IMR-90 (cell line): Measurements from ENCODE around the gene DGLUCY. TPM values are rescaled to one million over a fixed set of nuclear protein-coding genes. Genes with fewer than 3 reads are reported as not detected.

ENCODE experiments used
- ATAC-seq: fragments of 200-7000 bp; cut with Tn5 transposase; 2 replicates; pipeline ENCODE4 v1.9.1; 2020; ENCODE audit warnings: low read depth, mild to moderate bottlenecking, moderate library complexity
- BruUV-seq: library from RNA; stranded (reverse); fragments of 400-500 nt; replicated peaks from 2 replicates; lab custom pipeline; 2021; lab: Mats Ljungman, UMichigan
- CTCF ChIA-PET: fragments of 300-600 bp; formaldehyde crosslinking; extraction: SDS; loops from one replicate; lab custom pipeline; 2021; ENCODE audit warnings: antibody characterized with exemption; lab: Yijun Ruan, JAX
- POLR2A ChIA-PET: fragments of 300-600 bp; sonication (Branson Sonifier 250); formaldehyde crosslinking; loops from one replicate; lab custom pipeline; 2022; ENCODE audit warnings: antibody characterized with exemption; ENCODE audit not compliant: unreplicated experiment; lab: Charles Lee
- DNase-seq: peaks from one replicate; pipeline ENCODE4 v3.0.0; 2013
- H2AFZ ChIP-seq: replicated peaks from 2 replicates; pipeline ENCODE3; 2013; ENCODE audit warnings: low read length, mild to moderate bottlenecking; ENCODE audit not compliant: poor library complexity
- H2AK5ac ChIP-seq: 2 replicates; pipeline ENCODE4 v1.6.1; 2013; ENCODE audit warnings: low read depth, low read length, inconsistent platforms
- H2AK9ac ChIP-seq: replicated peaks from 2 replicates; pipeline ENCODE3; 2013; ENCODE audit warnings: mild to moderate bottlenecking, low read depth, low read length, moderate library complexity; ENCODE audit not compliant: poor library complexity
- H2BK120ac ChIP-seq: 2 replicates; pipeline ENCODE4 v1.6.1; 2013; ENCODE audit warnings: low read depth, low read length, inconsistent platforms
- H2BK15ac ChIP-seq: 3 replicates; pipeline ENCODE4 v1.6.1; 2013; ENCODE audit warnings: low read depth, low read length, inconsistent platforms
- H2BK20ac ChIP-seq: 2 replicates; pipeline ENCODE4 v1.6.1; 2013; ENCODE audit warnings: low read depth, mild to moderate bottlenecking, inconsistent platforms, low read length, moderate library complexity
- H2BK5ac ChIP-seq: 2 replicates; pipeline ENCODE4 v1.6.1; 2013; ENCODE audit warnings: mild to moderate bottlenecking, low read depth, low read length, inconsistent platforms; ENCODE audit not compliant: poor library complexity, severe bottlenecking
- H3K14ac ChIP-seq: replicated peaks from 2 replicates; pipeline ENCODE4 v1.6.1; 2013; ENCODE audit warnings: low read depth, low read length, inconsistent platforms
- H3K18ac ChIP-seq: 2 replicates; pipeline ENCODE4 v1.6.1; 2013; ENCODE audit warnings: low read depth, low read length, control low read depth
- H3K23ac ChIP-seq: 2 replicates; pipeline ENCODE4 v1.6.1; 2013; ENCODE audit warnings: low read depth, low read length, inconsistent platforms
- H3K27ac ChIP-seq: 2 replicates; pipeline ENCODE4 v1.5.1; 2013; ENCODE audit warnings: mild to moderate bottlenecking, control low read depth, low read length; ENCODE audit not compliant: insufficient read depth
- H3K27me3 ChIP-seq: 2 replicates; pipeline ENCODE4 v1.6.1; 2013; ENCODE audit warnings: low read length; ENCODE audit not compliant: control insufficient read depth, insufficient read depth
- H3K36me3 ChIP-seq: 2 replicates; pipeline ENCODE4 v1.6.1; 2013; ENCODE audit warnings: low read length, mixed read lengths; ENCODE audit not compliant: control insufficient read depth, insufficient read depth
- H3K4ac ChIP-seq: 2 replicates; pipeline ENCODE4 v1.6.1; 2013; ENCODE audit warnings: low read depth, low read length, inconsistent platforms
- H3K4me1 ChIP-seq: 2 replicates; pipeline ENCODE4 v1.6.1; 2013; ENCODE audit warnings: low read length, mixed read lengths; ENCODE audit not compliant: control insufficient read depth, insufficient read depth
- H3K4me2 ChIP-seq: 2 replicates; pipeline ENCODE4 v1.6.1; 2013; ENCODE audit warnings: low read depth, mild to moderate bottlenecking, control low read depth, low read length, moderate library complexity
- H3K4me3 ChIP-seq: 2 replicates; pipeline ENCODE4 v1.5.1; 2013; ENCODE audit warnings: low read depth, mild to moderate bottlenecking, control low read depth, low read length, moderate library complexity; ENCODE audit not compliant: insufficient read depth
- H3K56ac ChIP-seq: 2 replicates; pipeline ENCODE4 v1.6.1; 2013; ENCODE audit warnings: low read length, inconsistent platforms; ENCODE audit not compliant: insufficient read depth; ENCODE audit errors: extremely low read depth
- H3K79me1 ChIP-seq, 2 experiments: 2 replicates each; pipeline ENCODE4 v1.6.1; 2013; ENCODE audit warnings: low read length in 2 of 2, inconsistent platforms in 1 of 2, low read depth in 1 of 2
- H3K9ac ChIP-seq: 2 replicates; pipeline ENCODE4 v1.6.1; 2013; ENCODE audit warnings: low read depth, low read length, control low read depth
- H3K9me1 ChIP-seq: 2 replicates; pipeline ENCODE4 v1.6.1; 2013; ENCODE audit warnings: low read length, inconsistent platforms; ENCODE audit not compliant: insufficient read depth
- H3K9me3 ChIP-seq: 2 replicates; pipeline ENCODE4 v1.6.1; 2013; ENCODE audit warnings: low read length; ENCODE audit not compliant: control insufficient read depth, insufficient read depth
- H4K20me1 ChIP-seq: 2 replicates; pipeline ENCODE4 v1.6.1; 2013; ENCODE audit warnings: low read length, inconsistent platforms; ENCODE audit not compliant: insufficient read depth
- H4K5ac ChIP-seq: 2 replicates; pipeline ENCODE4 v1.6.1; 2013; ENCODE audit warnings: mild to moderate bottlenecking, low read depth, low read length, control low read depth
- H4K8ac ChIP-seq, 2 experiments: 2 replicates each; pipeline ENCODE4 v1.6.1; 2013; ENCODE audit warnings: low read depth in 2 of 2, low read length in 2 of 2, control low read depth in 1 of 2, inconsistent platforms in 1 of 2
- H4K91ac ChIP-seq: 2 replicates; pipeline ENCODE4 v1.6.1; 2013; ENCODE audit warnings: low read depth, low read length, inconsistent platforms; ENCODE audit not compliant: insufficient read depth
- BHLHE40 ChIP-seq: fragments of 150-350 bp; IDR thresholded peaks from 2 replicates; pipeline ENCODE4 v1.6.1; 2016; ENCODE audit warnings: mild to moderate bottlenecking, low read depth, low read length
- CEBPB ChIP-seq: IDR thresholded peaks from 2 replicates; pipeline ENCODE4 v1.6.1; 2012; ENCODE audit warnings: low read depth, low read length, improper control_type of control experiment
- CHD1 ChIP-seq: IDR thresholded peaks from 2 replicates; pipeline ENCODE4 v1.6.1; 2012; ENCODE audit warnings: low read depth, low read length, improper control_type of control experiment
- FOS ChIP-seq: fragments of 150-350 bp; IDR thresholded peaks from 2 replicates; pipeline ENCODE4 v1.6.1; 2016; ENCODE audit warnings: low read depth, low read length
- MAFK ChIP-seq: IDR thresholded peaks from 2 replicates; pipeline ENCODE4 v1.6.1; 2012; ENCODE audit warnings: low read depth, low read length, improper control_type of control experiment
- MAZ ChIP-seq: IDR thresholded peaks from 2 replicates; pipeline ENCODE4 v1.6.1; 2012; ENCODE audit warnings: low read depth, mild to moderate bottlenecking, low read length, improper control_type of control experiment, moderate library complexity, borderline replicate concordance
- MXI1 ChIP-seq: IDR thresholded peaks from 2 replicates; pipeline ENCODE4 v1.6.1; 2012; ENCODE audit warnings: low read depth, mild to moderate bottlenecking, low read length, moderate library complexity, borderline replicate concordance
- NFE2L2 ChIP-seq: fragments of 150-350 bp; IDR thresholded peaks from 2 replicates; pipeline ENCODE4 v1.6.1; 2016; ENCODE audit warnings: low read depth, mild to moderate bottlenecking, low read length
- POLR2A ChIP-seq: IDR thresholded peaks from 2 replicates; pipeline ENCODE4 v1.6.1; 2012; ENCODE audit warnings: mild to moderate bottlenecking, low read depth, low read length
- RAD21 ChIP-seq: IDR thresholded peaks from 2 replicates; pipeline ENCODE4 v1.6.1; 2012; ENCODE audit warnings: low read length, improper control_type of control experiment
- SMC3 ChIP-seq: fragments of 150-350 bp; IDR thresholded peaks from 2 replicates; pipeline ENCODE4 v1.6.1; 2016; ENCODE audit warnings: low read depth, mild to moderate bottlenecking, antibody characterized with exemption, low read length, moderate library complexity
- WGBS, 2 experiments: methylation state at CpG; one replicate each; pipeline versions ENCODE4 v1.1.5 to v1.1.7; 2013; ENCODE audit warnings: missing lambda C conversion rate in 2 of 2; ENCODE audit not compliant: insufficient read length in 1 of 2; ENCODE audit errors: extremely low coverage in 2 of 2; 5-methylcytosine and 5-hydroxymethylcytosine counted together
- dilution Hi-C: fragments of 300-500 bp; cut with HindIII; formaldehyde crosslinking; loops from one replicate; pipeline ENCODE4 v1.14.3; 2018; ENCODE audit warnings: low sequenced_read_pairs; ENCODE audit not compliant: unreplicated experiment
- in situ Hi-C: fragments of 300-500 bp; cut with MboI; formaldehyde crosslinking; loops from 3 replicates; pipeline ENCODE4 v1.14.3; 2019; ENCODE audit warnings: low sequenced_read_pairs, inconsistent platforms, mixed read lengths
- intact Hi-C: fragments of 100-400 bp; cut with micrococcal nuclease; formaldehyde crosslinking; loops from 2 replicates; pipeline ENCODE4 v1.10.0; 2022
- polyA plus RNA-seq, 3 experiments: library from polyadenylated mRNA; depleted of rRNA; stranded (reverse); fragments of >200 nt; gene quantifications; 2 replicates each; pipeline ENCODE4 v1.2.3, GENCODE V29; 2012; ENCODE audit warnings: low replicate concordance in 1 of 3
- total RNA-seq: library from RNA; depleted of rRNA; stranded (reverse); fragments of >200 nt; gene quantifications from 2 replicates; pipeline ENCODE4 v1.2.3, GENCODE V29; 2012
- TF ChIP-seq, protein P1 (sequence below): fragments of 150-350 bp; IDR thresholded peaks from 2 replicates; pipeline ENCODE4 v1.6.1; 2017; ENCODE audit warnings: mild to moderate bottlenecking, antibody characterized with exemption, low read length, low read depth
- TF ChIP-seq, protein P2 (sequence below): conservative IDR thresholded peaks from 2 replicates; pipeline ENCODE4 v1.5.1; 2012; ENCODE audit warnings: mild to moderate bottlenecking, low read depth, low read length, improper control_type of control experiment
- TF ChIP-seq, protein P3 (sequence below): fragments of 150-350 bp; IDR thresholded peaks from 2 replicates; pipeline ENCODE4 v1.6.1; 2016; ENCODE audit warnings: low read depth, mild to moderate bottlenecking, low read length, moderate library complexity, borderline replicate concordance

Gene DGLUCY
- total and polyA plus RNA-seq, 2 of the 4 experiments (the other 2 are of a cell fraction): 8.5 to 13.3 TPM

DNA sequence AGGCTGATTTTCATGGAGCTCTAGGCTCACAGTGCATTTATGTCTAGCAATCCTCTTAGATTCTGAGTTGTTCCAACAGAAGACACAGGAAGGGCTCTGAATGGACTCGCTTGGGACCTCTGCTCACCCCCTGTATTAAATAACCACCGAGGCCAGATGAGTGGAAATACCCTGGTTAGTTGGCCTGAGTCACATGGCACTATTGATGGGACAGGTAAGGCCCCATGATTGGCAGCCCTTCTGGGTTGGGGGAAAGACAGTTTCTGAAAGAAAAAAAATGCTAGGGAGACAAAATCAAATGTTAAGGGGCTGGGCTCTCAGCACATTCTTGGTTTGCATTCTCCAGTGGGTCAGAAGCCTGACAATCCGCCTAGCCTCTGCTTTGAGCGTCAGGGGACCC lies 14.8 kb downstream of the DGLUCY start:
- Histone ChIP-seq H3K9ac (no peak overlapping the region), H2AK5ac (no peak overlapping the region), H2AK9ac (no peak overlapping the region), H4K91ac (no peak overlapping the region), H3K14ac (no peak overlapping the region), H4K5ac (no peak overlapping the region), H3K9me1 (no peaks in the 10 kb centered on the region), H2BK120ac (no peak overlapping the region), H4K20me1 (no peaks in the 10 kb centered on the region), H2BK15ac (no peak overlapping the region), H3K4me1 (no peaks in the 10 kb centered on the region), H3K27me3 (no peaks in the 10 kb centered on the region), H3K23ac (no peak overlapping the region), H3K4me3 (no peak overlapping the region), H3K27ac (no peak overlapping the region), H4K8ac (no peak overlapping the region), H3K18ac (no peak overlapping the region), H2BK5ac (no peak overlapping the region), H3K4me2 (no peak overlapping the region), H2BK20ac (no peak overlapping the region), H2AFZ (no peak overlapping the region), H3K36me3 (peaks cover 11% of the 10 kb centered on the region; the same call in 1 of the 2 replicates), H3K56ac (no peak overlapping the region), H3K9me3 (peaks cover 1% of the 10 kb centered on the region; the same call in 1 of the 2 replicates), H3K79me1 (no peaks in the 10 kb centered on the region), H3K4ac (no peak overlapping the region)
- no TSS peak for BruUV-seq
- in situ Hi-C loops: no loop called here
- DNase-seq (no peak), ATAC-seq (no peak)
- intact Hi-C loops: no loop called here
- ChIA-PET CTCF (no interaction called here), POLR2A (no interaction called here)
- dilution Hi-C loops: no loop called here
- no CpG with 5 or more reads among the region's 4 CpGs for WGBS, 2 experiments
- TF ChIP-seq, protein P1, sequence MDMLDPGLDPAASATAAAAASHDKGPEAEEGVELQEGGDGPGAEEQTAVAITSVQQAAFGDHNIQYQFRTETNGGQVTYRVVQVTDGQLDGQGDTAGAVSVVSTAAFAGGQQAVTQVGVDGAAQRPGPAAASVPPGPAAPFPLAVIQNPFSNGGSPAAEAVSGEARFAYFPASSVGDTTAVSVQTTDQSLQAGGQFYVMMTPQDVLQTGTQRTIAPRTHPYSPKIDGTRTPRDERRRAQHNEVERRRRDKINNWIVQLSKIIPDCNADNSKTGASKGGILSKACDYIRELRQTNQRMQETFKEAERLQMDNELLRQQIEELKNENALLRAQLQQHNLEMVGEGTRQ: no peak
- TF ChIP-seq, protein P2, sequence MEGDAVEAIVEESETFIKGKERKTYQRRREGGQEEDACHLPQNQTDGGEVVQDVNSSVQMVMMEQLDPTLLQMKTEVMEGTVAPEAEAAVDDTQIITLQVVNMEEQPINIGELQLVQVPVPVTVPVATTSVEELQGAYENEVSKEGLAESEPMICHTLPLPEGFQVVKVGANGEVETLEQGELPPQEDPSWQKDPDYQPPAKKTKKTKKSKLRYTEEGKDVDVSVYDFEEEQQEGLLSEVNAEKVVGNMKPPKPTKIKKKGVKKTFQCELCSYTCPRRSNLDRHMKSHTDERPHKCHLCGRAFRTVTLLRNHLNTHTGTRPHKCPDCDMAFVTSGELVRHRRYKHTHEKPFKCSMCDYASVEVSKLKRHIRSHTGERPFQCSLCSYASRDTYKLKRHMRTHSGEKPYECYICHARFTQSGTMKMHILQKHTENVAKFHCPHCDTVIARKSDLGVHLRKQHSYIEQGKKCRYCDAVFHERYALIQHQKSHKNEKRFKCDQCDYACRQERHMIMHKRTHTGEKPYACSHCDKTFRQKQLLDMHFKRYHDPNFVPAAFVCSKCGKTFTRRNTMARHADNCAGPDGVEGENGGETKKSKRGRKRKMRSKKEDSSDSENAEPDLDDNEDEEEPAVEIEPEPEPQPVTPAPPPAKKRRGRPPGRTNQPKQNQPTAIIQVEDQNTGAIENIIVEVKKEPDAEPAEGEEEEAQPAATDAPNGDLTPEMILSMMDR: no peak
- TF ChIP-seq, protein P3, sequence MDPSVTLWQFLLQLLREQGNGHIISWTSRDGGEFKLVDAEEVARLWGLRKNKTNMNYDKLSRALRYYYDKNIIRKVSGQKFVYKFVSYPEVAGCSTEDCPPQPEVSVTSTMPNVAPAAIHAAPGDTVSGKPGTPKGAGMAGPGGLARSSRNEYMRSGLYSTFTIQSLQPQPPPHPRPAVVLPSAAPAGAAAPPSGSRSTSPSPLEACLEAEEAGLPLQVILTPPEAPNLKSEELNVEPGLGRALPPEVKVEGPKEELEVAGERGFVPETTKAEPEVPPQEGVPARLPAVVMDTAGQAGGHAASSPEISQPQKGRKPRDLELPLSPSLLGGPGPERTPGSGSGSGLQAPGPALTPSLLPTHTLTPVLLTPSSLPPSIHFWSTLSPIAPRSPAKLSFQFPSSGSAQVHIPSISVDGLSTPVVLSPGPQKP: no peak
- TF ChIP-seq SMC3 (no peak), NFE2L2 (no peak), CEBPB (no peak), CHD1 (no peak), RAD21 (no peak), FOS (no peak), MXI1 (no peak), BHLHE40 (no peak), MAZ (no peak), MAFK (no peak), POLR2A (no peak)
